ENCODE data around the gene RSPH1.

RSPH1 gene

DNA sequence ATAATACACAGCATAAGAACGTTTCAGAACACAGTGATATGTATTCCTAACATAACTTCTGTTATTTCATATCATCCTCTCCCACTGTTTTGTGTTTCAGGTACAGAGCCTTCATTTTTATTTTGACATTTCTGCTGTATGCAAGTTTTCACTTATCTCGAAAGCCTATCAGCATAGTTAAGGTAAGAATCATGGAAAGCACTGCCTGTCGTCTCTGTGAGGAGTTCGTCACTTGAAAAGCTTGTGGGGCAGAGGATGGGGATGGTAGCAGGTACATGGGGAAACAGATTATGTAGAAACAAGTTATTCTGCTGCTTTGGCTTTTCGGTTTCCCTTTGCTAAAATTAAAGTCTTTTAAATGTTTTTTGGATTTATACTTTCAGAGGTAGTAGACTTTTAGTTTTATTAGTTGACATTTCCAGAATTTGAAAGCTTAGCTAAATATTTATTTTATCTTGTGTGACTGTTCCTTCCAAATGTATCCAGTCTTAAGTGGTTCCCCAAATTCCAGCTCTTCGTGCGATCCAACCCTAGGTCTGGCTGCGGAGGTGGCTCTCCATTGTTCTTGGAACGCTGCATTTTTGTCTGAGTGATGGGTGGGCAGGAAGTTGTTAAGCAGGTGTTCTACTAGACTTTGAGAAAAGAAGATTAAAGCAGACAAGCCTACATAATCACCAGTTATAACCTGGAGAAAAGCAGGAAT, 29.8 kb upstream of the RSPH1 start:
- H3K4me3 ChIP-seq (ENCODE audit: low read length) = no peak overlapping the region
- DNase-seq (ENCODE audit: low read depth) = no peak
- TF ChIP-seq, protein P1, sequence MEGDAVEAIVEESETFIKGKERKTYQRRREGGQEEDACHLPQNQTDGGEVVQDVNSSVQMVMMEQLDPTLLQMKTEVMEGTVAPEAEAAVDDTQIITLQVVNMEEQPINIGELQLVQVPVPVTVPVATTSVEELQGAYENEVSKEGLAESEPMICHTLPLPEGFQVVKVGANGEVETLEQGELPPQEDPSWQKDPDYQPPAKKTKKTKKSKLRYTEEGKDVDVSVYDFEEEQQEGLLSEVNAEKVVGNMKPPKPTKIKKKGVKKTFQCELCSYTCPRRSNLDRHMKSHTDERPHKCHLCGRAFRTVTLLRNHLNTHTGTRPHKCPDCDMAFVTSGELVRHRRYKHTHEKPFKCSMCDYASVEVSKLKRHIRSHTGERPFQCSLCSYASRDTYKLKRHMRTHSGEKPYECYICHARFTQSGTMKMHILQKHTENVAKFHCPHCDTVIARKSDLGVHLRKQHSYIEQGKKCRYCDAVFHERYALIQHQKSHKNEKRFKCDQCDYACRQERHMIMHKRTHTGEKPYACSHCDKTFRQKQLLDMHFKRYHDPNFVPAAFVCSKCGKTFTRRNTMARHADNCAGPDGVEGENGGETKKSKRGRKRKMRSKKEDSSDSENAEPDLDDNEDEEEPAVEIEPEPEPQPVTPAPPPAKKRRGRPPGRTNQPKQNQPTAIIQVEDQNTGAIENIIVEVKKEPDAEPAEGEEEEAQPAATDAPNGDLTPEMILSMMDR (IDR thresholded peaks at IDR 0.05; ENCODE audit: insufficient read depth, low read depth, low read length, missing control alignments) = no peak

DNA sequence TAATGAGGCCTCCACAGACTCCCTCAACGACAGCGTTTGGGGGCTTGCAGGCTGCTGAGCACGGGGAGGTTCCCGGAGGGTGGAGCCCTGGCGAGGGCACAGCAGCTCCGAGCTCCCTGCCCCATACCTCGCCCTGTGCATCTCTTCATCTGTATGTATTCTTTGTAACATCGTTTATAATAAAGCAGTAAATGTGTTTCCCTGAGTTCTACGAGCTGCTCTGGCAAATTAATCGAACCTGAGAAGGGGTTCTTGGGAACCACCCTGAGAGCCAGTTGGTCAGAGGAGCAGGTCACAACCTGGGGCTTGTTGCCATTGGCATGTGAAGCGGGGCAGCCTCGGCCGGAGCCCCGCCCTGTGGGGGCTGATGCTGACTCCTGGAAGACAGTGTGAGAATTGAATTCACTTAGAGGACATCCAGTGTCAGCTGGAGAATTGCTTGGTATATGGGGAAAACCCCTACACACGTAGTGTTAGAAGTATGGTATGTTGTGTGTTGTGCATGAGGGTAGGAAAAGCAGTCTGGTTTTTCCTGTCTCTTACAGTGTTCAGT, 29.1 kb upstream of the RSPH1 start:
- TF ChIP-seq, protein P1 (IDR thresholded peaks at IDR 0.05; ENCODE audit: insufficient read depth, low read depth, low read length, missing control alignments) = no peak
- no peak overlapping the region for H3K4me3 ChIP-seq (ENCODE audit: low read length)
- DNase-seq (ENCODE audit: low read depth) = peak; percentile 54

DNA sequence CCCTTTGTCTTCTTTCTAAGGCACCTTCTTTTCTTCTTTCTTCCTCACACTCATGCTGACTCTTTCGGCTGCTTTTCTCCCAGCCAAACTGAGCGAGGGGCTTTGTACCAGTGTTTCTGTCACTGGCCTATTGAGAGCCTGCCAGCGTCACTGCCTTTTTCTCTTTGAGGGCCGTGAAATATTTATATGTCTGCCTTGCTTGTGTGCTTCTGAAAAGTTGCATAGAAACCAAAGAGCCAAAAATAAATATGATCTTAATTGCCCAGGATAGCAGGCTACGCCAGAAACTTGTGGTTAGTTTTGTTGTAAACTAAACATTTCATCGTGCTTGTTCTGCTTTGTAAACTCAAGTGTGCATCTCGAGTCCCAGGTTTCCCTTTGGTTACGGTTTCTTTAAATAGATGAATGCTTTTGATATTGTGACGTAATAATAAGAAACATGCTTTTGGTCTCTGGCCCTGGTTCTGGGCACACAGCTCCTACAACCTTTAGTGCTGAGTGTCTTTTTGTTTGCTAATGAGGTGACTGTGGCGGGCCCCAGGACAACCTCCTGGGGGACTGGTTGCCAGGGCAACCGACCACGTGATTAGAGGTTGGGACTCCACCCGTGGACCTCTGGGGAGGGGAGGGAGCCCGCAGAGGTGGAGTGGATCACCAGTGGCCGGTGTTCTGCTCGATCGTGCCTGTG, 28.5 kb upstream of the RSPH1 start:
- no peak overlapping the region for H3K4me3 ChIP-seq (ENCODE audit: low read length)
- DNase-seq (ENCODE audit: low read depth) = no peak
- TF ChIP-seq, protein P1 (IDR thresholded peaks at IDR 0.05; ENCODE audit: insufficient read depth, low read depth, low read length, missing control alignments) = no peak

DNA sequence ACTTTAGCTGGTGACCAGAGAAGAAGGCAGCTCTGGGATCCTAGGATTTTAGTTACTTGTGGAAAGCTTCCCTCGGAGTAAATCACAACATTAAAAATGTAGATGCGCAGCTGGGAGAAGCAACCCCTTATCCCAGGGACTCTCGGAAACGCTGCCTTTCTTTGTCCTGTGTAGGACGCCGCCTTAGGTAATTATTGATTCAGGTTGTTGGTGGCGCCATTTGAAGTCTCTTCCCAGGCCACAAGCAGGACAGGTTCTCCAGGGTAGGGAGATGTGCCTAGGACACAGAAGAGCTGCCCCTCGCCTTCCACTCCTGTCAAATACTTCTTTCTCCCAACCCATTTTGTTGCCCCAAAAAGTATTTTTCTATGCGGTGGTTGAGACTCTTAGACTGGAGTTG, 27.9 kb upstream of the RSPH1 start:
- DNase-seq (ENCODE audit: low read depth) = no peak
- no peak overlapping the region for H3K4me3 ChIP-seq (ENCODE audit: low read length)
- TF ChIP-seq, protein P1 (IDR thresholded peaks at IDR 0.05; ENCODE audit: insufficient read depth, low read depth, low read length, missing control alignments) = no peak

DNA sequence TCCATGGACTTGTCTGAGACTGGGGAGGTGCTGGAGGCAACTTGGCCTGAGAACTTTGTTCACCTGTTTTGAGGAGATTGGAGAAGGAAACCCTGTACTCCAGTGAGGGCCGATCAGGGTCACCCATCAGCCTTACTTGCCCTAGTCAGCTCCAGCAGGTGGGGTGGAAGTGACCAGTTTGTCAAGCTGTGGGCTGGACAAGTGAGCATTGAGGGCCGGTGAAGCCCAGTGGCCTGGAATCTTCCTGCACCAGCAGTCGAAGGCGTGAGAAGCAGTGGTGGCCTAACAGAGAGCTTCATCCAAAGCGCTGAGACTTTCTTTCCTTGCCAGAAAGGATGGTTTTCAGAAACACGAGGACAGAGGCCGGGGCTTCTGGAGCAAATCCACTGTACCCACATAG, 27.2 kb upstream of the RSPH1 start:
- TF ChIP-seq, protein P1 (IDR thresholded peaks at IDR 0.05; ENCODE audit: insufficient read depth, low read depth, low read length, missing control alignments) = no peak
- no peak for DNase-seq (ENCODE audit: low read depth)

DNA sequence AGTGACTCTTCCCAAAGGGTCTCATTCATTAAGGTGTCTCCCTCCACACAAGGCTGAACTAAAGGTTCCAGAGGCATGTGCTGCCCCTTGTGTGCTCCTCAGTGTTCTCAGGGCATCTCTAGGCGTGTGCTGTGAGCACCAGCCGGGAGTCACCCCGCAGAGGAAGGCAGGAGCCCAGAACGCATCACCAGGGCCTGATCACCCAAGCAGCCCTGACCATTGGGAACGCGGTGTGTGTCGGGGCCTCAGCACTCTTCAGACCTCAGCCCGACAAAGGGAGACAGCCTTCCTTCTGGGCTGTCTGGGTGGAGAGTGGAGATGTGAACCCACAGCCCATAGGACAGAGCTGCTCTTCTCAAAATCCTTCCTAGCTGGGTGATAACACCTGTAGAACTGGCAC, 26.7 kb upstream of the RSPH1 start:
- no peak overlapping the region for H3K4me3 ChIP-seq (ENCODE audit: low read length)
- TF ChIP-seq, protein P1 (IDR thresholded peaks at IDR 0.05; ENCODE audit: insufficient read depth, low read depth, low read length, missing control alignments) = no peak
- DNase-seq (ENCODE audit: low read depth) = no peak

More for the DNA sequence above, 27.2 kb upstream of the RSPH1 start:
- H3K4me3 ChIP-seq (ENCODE audit: low read length) = no peak overlapping the region

Data from epithelial cell of esophagus (primary cell).